SK-MEL-5 (cell line): Measurements from ENCODE around the gene PCDHGA2. TPM values are rescaled to one million over a fixed set of nuclear protein-coding genes. Genes with fewer than 3 reads are reported as not detected.

ENCODE experiments used
- total RNA-seq: library from RNA; depleted of rRNA; stranded (reverse); fragments of >200 nt; shearing (Covaris generic); gene quantifications from 2 replicates; pipeline ENCODE4 v1.2.3, GENCODE V29; 2014; rRNA removed

The PCDHGA2 gene
- total RNA-seq, 1 experiment from 2014 or later = 2.0 TPM

Other genes starting within 250 kb of the PCDHGA2 start
- gene PCDHB2, start 244.1 kb upstream of the PCDHGA2 start, total RNA-seq = 0.95 and 1.8 TPM in 2 replicates
- 0.13 and 0.21 TPM in 2 replicates for gene PCDHB3, start 238.3 kb upstream of the PCDHGA2 start, total RNA-seq
- 0.40 and 0.43 TPM in 2 replicates for gene PCDHB4, start 216.9 kb upstream of the PCDHGA2 start, total RNA-seq
- 2.0 and 3.1 TPM in 2 replicates for gene PCDHB5, start 203.6 kb upstream of the PCDHGA2 start, total RNA-seq
- 0.21 and 0.43 TPM in 2 replicates for gene PCDHB6, start 188.7 kb upstream of the PCDHGA2 start, total RNA-seq
- gene PCDHB7, start 166.1 kb upstream of the PCDHGA2 start, total RNA-seq = 0.24 and 0.29 TPM in 2 replicates
- 0.43 and 0.74 TPM in 2 replicates for gene PCDHB8, start 161.0 kb upstream of the PCDHGA2 start, total RNA-seq
- 0.55 and 0.75 TPM in 2 replicates for gene PCDHB16, start 156.4 kb upstream of the PCDHGA2 start, total RNA-seq
- gene PCDHB9, start 151.6 kb upstream of the PCDHGA2 start, total RNA-seq = 0.05 and 0.90 TPM in 2 replicates
- 0.37 and 0.40 TPM in 2 replicates for gene PCDHB10, start 146.4 kb upstream of the PCDHGA2 start, total RNA-seq
- gene PCDHB11, start 139.1 kb upstream of the PCDHGA2 start, total RNA-seq = 0.55 and 0.75 TPM in 2 replicates
- gene PCDHB12, start 130.0 kb upstream of the PCDHGA2 start, total RNA-seq = 0.24 and 0.42 TPM in 2 replicates
- 0.66 and 0.77 TPM in 2 replicates for gene PCDHB13, start 124.8 kb upstream of the PCDHGA2 start, total RNA-seq
- gene PCDHB14, start 115.4 kb upstream of the PCDHGA2 start, total RNA-seq = 0.24 and 0.40 TPM in 2 replicates
- 1.1 and 1.6 TPM in 2 replicates for gene PCDHB15, start 93.4 kb upstream of the PCDHGA2 start, total RNA-seq
- gene SLC25A2, start 34.7 kb upstream of the PCDHGA2 start, total RNA-seq = 0.11 TPM in 1 of 2 replicates, not detected in the other
- 60.5 and 60.9 TPM in 2 replicates for gene TAF7, start 18.0 kb upstream of the PCDHGA2 start, total RNA-seq
- 0.63 and 0.67 TPM in 2 replicates for gene PCDHGA1, start 8.2 kb upstream of the PCDHGA2 start, total RNA-seq
- 0.32 TPM in 1 of 2 replicates, not detected in the other for gene PCDHGA3, start 5.1 kb downstream of the PCDHGA2 start, total RNA-seq
- 1.2 and 1.6 TPM in 2 replicates for gene PCDHGB1, start 11.3 kb downstream of the PCDHGA2 start, total RNA-seq
- gene PCDHGA4, start 16.3 kb downstream of the PCDHGA2 start, total RNA-seq = 1.4 and 1.6 TPM in 2 replicates
- 1.5 and 1.7 TPM in 2 replicates for gene PCDHGB2, start 21.2 kb downstream of the PCDHGA2 start, total RNA-seq
- gene PCDHGA5, start 25.4 kb downstream of the PCDHGA2 start, total RNA-seq = 0.56 and 0.66 TPM in 2 replicates
- gene PCDHGB3, start 31.5 kb downstream of the PCDHGA2 start, total RNA-seq = 0.21 and 0.53 TPM in 2 replicates
- 1.8 and 2.4 TPM in 2 replicates for gene PCDHGA6, start 35.1 kb downstream of the PCDHGA2 start, total RNA-seq
- gene PCDHGA7, start 44.0 kb downstream of the PCDHGA2 start, total RNA-seq = 0.71 and 1.6 TPM in 2 replicates
- gene PCDHGB4, start 48.9 kb downstream of the PCDHGA2 start, total RNA-seq = 0.08 and 0.26 TPM in 2 replicates
- gene PCDHGA8, start 53.9 kb downstream of the PCDHGA2 start, total RNA-seq = 0.05 and 0.13 TPM in 2 replicates
- gene PCDHGB5, start 59.2 kb downstream of the PCDHGA2 start, total RNA-seq = 0.29 and 0.50 TPM in 2 replicates
- 0.03 and 0.45 TPM in 2 replicates for gene PCDHGA9, start 64.0 kb downstream of the PCDHGA2 start, total RNA-seq
- gene PCDHGB6, start 69.3 kb downstream of the PCDHGA2 start, total RNA-seq = 0.21 and 0.40 TPM in 2 replicates
- 0.18 and 0.21 TPM in 2 replicates for gene PCDHGA10, start 74.2 kb downstream of the PCDHGA2 start, total RNA-seq
- 7.4 and 8.6 TPM in 2 replicates for gene PCDHGB7, start 78.9 kb downstream of the PCDHGA2 start, total RNA-seq
- 0.21 and 0.58 TPM in 2 replicates for gene PCDHGA11, start 82.3 kb downstream of the PCDHGA2 start, total RNA-seq
- gene PCDHGA12, start 91.7 kb downstream of the PCDHGA2 start, total RNA-seq = 10.0 and 13.8 TPM in 2 replicates
- gene PCDHGC3, start 137.2 kb downstream of the PCDHGA2 start, total RNA-seq = 9.8 and 12.5 TPM in 2 replicates
- 0.11 TPM in 1 of 2 replicates, not detected in the other for gene PCDHGC4, start 146.3 kb downstream of the PCDHGA2 start, total RNA-seq
- 0.05 and 0.19 TPM in 2 replicates for gene PCDHGC5, start 150.3 kb downstream of the PCDHGA2 start, total RNA-seq